HUES48 (cell line): ENCODE data around the gene PIGB.

Experiments
- H3K27ac ChIP-seq: one replicate; pipeline ENCODE4 v1.7.0; 2013; ENCODE audit warnings: low read depth, low read length, inconsistent platforms
- H3K27me3 ChIP-seq: 2 replicates; pipeline ENCODE4 v1.6.1; 2013; ENCODE audit warnings: mild to moderate bottlenecking, low read length; ENCODE audit not compliant: control insufficient read depth, insufficient read depth
- H3K36me3 ChIP-seq: 2 replicates; pipeline ENCODE4 v1.6.1; 2013; ENCODE audit warnings: low read length; ENCODE audit not compliant: control insufficient read depth, insufficient read depth
- H3K4me1 ChIP-seq: 2 replicates; pipeline ENCODE4 v1.6.1; 2013; ENCODE audit warnings: mild to moderate bottlenecking, low read length; ENCODE audit not compliant: control insufficient read depth, insufficient read depth
- H3K4me3 ChIP-seq: 2 replicates; pipeline ENCODE4 v1.5.1; 2013; ENCODE audit warnings: mild to moderate bottlenecking, low read depth, low read length
- H3K9ac ChIP-seq: 2 replicates; pipeline ENCODE4 v1.6.1; 2013; ENCODE audit warnings: mild to moderate bottlenecking, low read depth, low read length, moderate library complexity
- H3K9me3 ChIP-seq: 2 replicates; pipeline ENCODE4 v1.6.1; 2013; ENCODE audit warnings: low read length; ENCODE audit not compliant: control insufficient read depth, insufficient read depth

The PIGB gene

DNA sequence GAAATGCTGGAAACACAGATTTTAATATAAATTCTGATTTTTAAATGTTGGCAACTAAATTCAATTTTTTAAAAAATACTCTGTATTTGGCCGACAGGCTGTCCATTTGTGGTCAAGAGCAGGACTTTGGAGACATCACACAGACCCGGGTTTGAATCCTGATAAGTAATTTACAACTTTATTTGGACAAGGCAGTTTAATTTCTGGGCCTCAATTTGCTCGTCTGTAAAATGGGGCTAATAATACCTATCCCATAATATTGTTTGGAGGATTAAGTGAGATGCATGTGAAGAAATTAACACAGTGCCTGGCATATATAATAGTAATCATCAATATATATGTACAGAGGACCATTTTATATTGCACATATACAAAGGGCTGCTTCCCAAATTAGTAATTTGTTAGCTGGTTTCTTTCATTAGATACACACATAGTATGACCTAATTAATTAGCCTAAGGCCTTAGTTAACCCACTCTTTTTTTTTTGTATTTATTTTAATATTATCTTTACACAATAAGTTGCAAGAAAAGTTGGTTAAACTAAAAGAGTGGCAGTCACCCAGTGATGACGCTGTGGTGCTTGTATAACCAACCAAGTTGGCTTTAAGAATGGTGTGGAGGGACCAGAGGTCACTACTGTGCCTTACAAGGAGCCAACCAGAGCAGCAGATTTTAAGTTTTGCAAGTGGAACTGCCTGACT lies 665 bp downstream of the PIGB start:
- peaks cover 13% of the 10 kb centered on the region for H3K4me1 ChIP-seq
- H3K36me3 ChIP-seq: no peaks in the 10 kb centered on the region; the same call in 1 of the 2 replicates
- H3K9ac ChIP-seq: peak overlapping the region; percentile 86; the same call in 1 of the 2 replicates
- no peaks in the 10 kb centered on the region for H3K9me3 ChIP-seq
- peak overlapping the region; percentile 93 for H3K4me3 ChIP-seq
- H3K27me3 ChIP-seq: no peaks in the 10 kb centered on the region
- peak overlapping the region; percentile 85 for H3K27ac ChIP-seq

DNA sequence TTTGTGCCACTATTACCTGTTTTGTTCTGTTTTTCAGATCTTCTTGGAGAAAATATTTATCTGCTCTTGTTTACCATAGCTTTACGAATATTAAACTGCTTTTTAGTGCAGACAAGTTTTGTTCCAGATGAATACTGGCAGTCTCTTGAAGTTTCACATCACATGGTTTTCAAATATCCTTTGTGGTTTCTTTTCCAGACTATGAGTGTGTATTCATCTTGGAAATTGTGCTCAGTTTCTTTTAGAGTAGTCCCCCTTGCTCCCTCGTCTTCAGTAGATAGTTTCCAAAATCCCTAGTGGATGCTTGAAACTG lies 1.2 kb downstream of the PIGB start:
- H3K9me3 ChIP-seq: no peaks in the 10 kb centered on the region
- no peak overlapping the region for H3K27ac ChIP-seq
- H3K36me3 ChIP-seq: no peaks in the 10 kb centered on the region; the same call in 1 of the 2 replicates
- no peak overlapping the region for H3K4me3 ChIP-seq
- H3K9ac ChIP-seq: no peak overlapping the region
- peaks cover 13% of the 10 kb centered on the region for H3K4me1 ChIP-seq
- no peaks in the 10 kb centered on the region for H3K27me3 ChIP-seq

DNA sequence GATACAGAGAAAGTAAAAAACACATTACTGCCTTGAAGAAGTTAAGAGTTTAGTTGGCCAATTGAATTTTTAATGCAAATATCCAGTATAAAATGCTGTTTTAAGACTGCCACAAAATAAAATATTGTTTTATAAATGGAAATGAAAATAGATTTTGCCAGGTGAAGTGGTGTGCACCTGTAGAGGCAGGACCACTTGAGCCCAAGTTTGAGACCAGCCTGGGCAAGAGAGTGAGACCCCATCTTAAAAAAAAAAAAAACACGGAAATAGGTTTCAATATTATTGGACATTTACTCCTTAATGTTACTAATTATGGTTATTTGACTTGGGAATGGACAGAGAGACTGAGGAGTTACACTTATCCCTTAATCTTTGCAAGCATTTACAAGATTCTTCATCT lies 1.9 kb downstream of the PIGB start:
- Histone ChIP-seq H3K27me3 (no peaks in the 10 kb centered on the region), H3K4me3 (no peak overlapping the region), H3K9ac (no peak overlapping the region), H3K36me3 (no peaks in the 10 kb centered on the region; the same call in 1 of the 2 replicates), H3K27ac (no peak overlapping the region), H3K4me1 (peaks cover 13% of the 10 kb centered on the region), H3K9me3 (no peaks in the 10 kb centered on the region)

DNA sequence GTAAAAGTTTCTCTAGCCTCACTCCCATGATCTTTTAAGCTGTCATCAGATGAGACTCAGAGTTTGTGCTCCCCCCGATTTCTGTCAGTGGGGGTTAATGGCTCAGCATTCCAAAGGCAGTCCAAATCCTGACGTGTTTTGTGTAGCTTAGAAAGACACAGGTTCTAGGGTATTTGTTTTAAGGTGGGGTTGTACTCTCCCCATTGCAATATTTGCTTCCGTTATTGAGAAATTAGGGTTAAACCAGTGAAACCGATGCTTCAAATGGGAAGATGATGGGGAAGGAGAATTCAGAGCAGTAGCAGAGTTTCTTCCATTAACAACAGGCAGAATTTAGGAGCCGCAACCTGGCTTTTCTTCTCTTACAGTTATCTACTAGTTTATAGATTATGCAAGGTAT lies 3.4 kb downstream of the PIGB start:
- no peaks in the 10 kb centered on the region for H3K27me3 ChIP-seq
- no peak overlapping the region for H3K9ac ChIP-seq
- no peaks in the 10 kb centered on the region for H3K36me3 ChIP-seq
- H3K4me1 ChIP-seq: peaks cover 13% of the 10 kb centered on the region
- no peak overlapping the region for H3K27ac ChIP-seq
- no peaks in the 10 kb centered on the region for H3K9me3 ChIP-seq
- H3K4me3 ChIP-seq: no peak overlapping the region

DNA sequence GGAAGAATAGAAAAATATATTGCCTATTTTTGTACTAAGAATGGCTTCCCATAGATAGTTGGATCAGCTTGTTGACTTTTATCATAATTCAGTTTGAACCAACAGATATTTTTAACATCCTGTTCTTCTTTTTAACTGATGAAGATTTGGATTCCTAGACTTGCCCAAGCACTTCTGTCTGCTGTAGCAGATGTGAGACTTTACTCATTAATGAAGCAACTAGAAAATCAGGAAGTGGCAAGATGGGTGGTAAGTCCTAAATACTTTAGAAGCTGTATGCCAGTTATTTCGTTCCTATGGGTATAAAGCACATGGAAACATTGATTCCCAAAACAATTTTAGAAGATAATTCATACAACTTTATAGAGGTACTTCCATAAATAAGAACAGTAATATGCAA lies 8.4 kb downstream of the PIGB start:
- H3K9me3 ChIP-seq: no peaks in the 10 kb centered on the region
- H3K27me3 ChIP-seq: no peaks in the 10 kb centered on the region
- no peak overlapping the region for H3K4me3 ChIP-seq
- H3K9ac ChIP-seq: no peak overlapping the region
- peaks cover 3% of the 10 kb centered on the region; the same call in 1 of the 2 replicates for H3K36me3 ChIP-seq
- H3K27ac ChIP-seq: no peak overlapping the region
- peaks cover 9% of the 10 kb centered on the region for H3K4me1 ChIP-seq

DNA sequence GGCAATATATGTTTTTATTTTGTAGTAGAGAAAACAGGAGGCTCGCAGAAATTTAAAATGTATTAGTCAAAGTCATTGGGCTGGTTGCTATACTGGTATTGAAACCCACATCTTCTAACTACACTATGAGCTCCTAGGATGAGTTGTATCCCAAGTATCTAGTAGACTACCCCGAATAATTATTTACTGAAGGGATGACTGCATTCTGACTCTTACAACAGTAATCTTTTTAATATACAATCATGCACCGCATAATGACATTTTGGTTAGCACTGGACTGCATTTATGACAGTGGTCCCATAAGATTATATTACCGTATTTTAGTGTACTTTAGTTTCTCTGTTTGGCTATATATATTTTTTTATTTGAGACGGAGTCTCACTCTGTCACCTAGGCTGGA lies 15.3 kb downstream of the PIGB start:
- H3K4me3 ChIP-seq: no peak overlapping the region
- H3K36me3 ChIP-seq: peaks cover 6% of the 10 kb centered on the region; the same call in 1 of the 2 replicates
- H3K27me3 ChIP-seq: no peaks in the 10 kb centered on the region
- no peaks in the 10 kb centered on the region for H3K4me1 ChIP-seq
- no peak overlapping the region for H3K27ac ChIP-seq
- no peak overlapping the region for H3K9ac ChIP-seq
- H3K9me3 ChIP-seq: no peaks in the 10 kb centered on the region

DNA sequence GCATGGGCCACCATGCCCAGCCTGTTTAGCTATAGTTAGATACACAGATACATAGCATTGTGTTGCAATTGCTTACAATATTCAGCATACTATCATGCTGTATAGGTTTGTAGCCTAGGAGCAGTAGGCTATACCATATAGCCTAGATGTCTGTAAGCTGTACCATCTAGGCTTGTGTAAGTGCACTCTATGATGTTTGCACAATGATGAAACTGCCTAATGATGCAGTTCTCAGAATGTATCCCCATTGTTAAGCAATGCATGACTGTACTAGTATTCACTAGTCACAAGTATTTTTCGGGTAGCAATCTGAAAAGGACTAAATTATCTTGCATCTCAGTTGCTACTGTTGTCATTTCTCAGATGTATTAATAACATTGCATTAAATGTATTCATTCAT lies 16.0 kb downstream of the PIGB start:
- Histone ChIP-seq H3K27me3 (no peaks in the 10 kb centered on the region), H3K27ac (no peak overlapping the region), H3K9me3 (no peaks in the 10 kb centered on the region), H3K9ac (no peak overlapping the region), H3K4me1 (no peaks in the 10 kb centered on the region), H3K4me3 (no peak overlapping the region), H3K36me3 (peaks cover 6% of the 10 kb centered on the region; the same call in 1 of the 2 replicates)

DNA sequence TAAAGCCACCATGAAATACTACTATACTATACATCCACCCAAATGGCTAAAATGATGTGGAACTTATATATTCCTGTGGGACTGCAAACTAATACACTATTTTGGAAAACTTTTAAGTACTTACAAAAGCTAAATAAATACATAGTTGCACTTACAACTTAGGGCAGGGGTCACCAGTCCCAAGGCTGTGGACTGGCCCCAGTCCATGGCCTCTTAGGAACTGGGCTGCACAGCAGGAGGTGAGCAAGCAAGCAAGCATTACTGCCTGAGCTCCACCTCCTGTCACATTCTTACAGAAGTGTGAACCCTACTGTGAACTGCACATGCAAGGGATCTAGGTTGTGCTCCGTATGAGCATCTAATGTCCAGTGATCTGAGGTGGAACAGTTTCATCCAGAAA lies 18.1 kb downstream of the PIGB start:
- Histone ChIP-seq H3K4me1 (no peaks in the 10 kb centered on the region), H3K9ac (no peak overlapping the region), H3K9me3 (no peaks in the 10 kb centered on the region), H3K36me3 (0 out of 2 replicates have a peak, but pooled peaks cover 3% of the 10 kb centered on the region), H3K27me3 (no peaks in the 10 kb centered on the region), H3K4me3 (no peak overlapping the region), H3K27ac (no peak overlapping the region)

DNA sequence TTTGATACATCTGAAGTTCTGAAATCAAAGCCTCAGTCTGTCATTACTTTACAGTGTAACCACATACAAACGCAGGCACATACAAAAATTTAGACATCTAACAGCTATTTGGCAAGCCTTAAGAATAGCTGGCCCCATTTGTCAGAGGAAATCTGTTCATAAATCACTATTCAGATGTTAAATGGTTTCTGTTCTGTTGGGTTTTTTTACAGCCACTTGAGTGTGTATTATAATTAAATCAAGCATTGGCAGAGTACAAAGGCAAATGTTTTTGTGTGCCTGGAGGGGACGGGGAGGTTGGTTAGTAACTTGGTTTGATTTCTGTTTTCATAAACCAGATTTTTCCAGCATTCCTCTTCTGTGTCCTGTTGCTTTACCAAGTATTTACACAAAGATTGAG lies 24.1 kb downstream of the PIGB start:
- H3K4me3 ChIP-seq: no peak overlapping the region
- H3K4me1 ChIP-seq: peaks cover 17% of the 10 kb centered on the region
- no peaks in the 10 kb centered on the region for H3K27me3 ChIP-seq
- no peaks in the 10 kb centered on the region for H3K9me3 ChIP-seq
- H3K27ac ChIP-seq: no peak overlapping the region
- H3K9ac ChIP-seq: no peak overlapping the region
- H3K36me3 ChIP-seq: no peaks in the 10 kb centered on the region

DNA sequence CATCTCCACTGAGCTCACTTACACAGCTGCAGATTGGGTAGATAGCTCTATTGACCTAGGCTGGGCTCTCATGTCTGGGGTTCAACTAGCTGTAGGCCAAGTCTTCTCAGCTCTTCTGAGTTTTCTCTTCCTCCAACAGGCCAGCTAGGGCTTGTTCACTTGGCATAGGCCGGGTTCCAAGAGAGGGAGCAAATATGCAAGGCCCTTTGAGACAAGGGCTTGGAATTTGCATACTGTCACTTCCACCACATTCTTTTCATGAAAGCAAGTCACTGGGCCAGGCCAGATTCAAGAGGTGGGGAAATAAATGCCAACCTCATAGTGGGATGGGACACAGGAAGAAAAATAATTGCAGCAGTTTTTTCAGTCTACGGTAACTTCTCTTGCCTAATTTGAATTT lies 25.2 kb downstream of the PIGB start:
- Histone ChIP-seq H3K9ac (no peak overlapping the region), H3K36me3 (no peaks in the 10 kb centered on the region), H3K27ac (peak overlapping the region; percentile 51), H3K4me1 (peaks cover 17% of the 10 kb centered on the region), H3K27me3 (no peaks in the 10 kb centered on the region), H3K9me3 (no peaks in the 10 kb centered on the region), H3K4me3 (no peak overlapping the region)

DNA sequence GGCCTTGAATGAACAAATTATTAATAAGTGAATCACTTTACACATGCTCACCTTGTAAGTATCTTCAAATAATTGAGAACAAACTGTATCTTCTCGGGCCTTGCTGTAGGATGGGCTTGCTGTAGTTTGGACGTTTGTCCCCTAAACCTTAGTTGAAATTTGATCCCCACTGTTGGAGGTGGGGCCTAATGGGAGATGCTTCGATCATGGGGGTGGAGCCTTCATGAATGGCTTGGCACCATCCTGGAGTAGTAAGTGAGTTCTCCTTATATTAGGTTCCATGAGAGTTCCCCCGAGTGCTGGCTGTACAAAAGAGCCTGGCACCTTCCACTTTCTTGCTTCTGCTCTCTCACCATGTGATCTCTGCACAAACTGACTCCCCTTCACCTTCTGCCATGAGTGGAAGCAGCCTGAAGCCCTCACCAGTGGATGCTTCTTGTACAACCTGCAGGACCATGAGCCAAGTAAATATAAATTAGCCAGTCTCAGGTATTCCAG lies 29.3 kb downstream of the PIGB start:
- H3K27me3 ChIP-seq: no peaks in the 10 kb centered on the region
- no peaks in the 10 kb centered on the region for H3K9me3 ChIP-seq
- no peak overlapping the region for H3K27ac ChIP-seq
- peaks cover 26% of the 10 kb centered on the region for H3K4me1 ChIP-seq
- H3K36me3 ChIP-seq: no peaks in the 10 kb centered on the region
- no peak overlapping the region for H3K9ac ChIP-seq
- H3K4me3 ChIP-seq: no peak overlapping the region
